Liver (tissue), 3 donors: ENCODE measurements around the gene CIDEB.

Experiments
- CTCF ChIP-seq: fragments of 150-350 bp; IDR thresholded peaks from 2 replicates; pipeline ENCODE4 v1.5.1; 2017; ENCODE audit warnings: improper control_type of control experiment, low read depth, low read length; ENCODE audit not compliant: missing input control
- EGR1 ChIP-seq, 2 donors: IDR thresholded peaks; 2 replicates each; pipeline ENCODE4 v1.6.1; 2016 to 2018; ENCODE audit warnings: antibody characterized with exemption in 2 of 2, low read depth in 2 of 2
- FOXA2 ChIP-seq: IDR thresholded peaks from 2 replicates; pipeline ENCODE4 v1.6.1; 2016; ENCODE audit warnings: antibody characterized with exemption
- GABPA ChIP-seq, 2 donors: IDR thresholded peaks in 1 of 2; conservative IDR thresholded peaks in 1 of 2; 2 replicates each; pipeline ENCODE4 v1.6.1; 2016; ENCODE audit warnings: antibody characterized with exemption in 2 of 2, mild to moderate bottlenecking in 1 of 2, moderate library complexity in 1 of 2
- HNF4G ChIP-seq: IDR thresholded peaks from 2 replicates; pipeline ENCODE4 v1.6.1; 2016; ENCODE audit warnings: antibody characterized with exemption
- NR2F2 ChIP-seq: IDR thresholded peaks from 2 replicates; pipeline ENCODE4 v1.6.1; 2016; ENCODE audit warnings: antibody characterized with exemption
- RAD21 ChIP-seq, 2 donors: IDR thresholded peaks; 2 replicates each; pipeline ENCODE4 v1.6.1; 2016; ENCODE audit warnings: antibody characterized with exemption in 2 of 2, mild to moderate bottlenecking in 2 of 2
- RXRA ChIP-seq, 2 donors: IDR thresholded peaks; 2 replicates each; pipeline ENCODE4 v1.6.1; 2017 to 2018; ENCODE audit warnings: antibody characterized with exemption in 2 of 2, mild to moderate bottlenecking in 1 of 2
- SP1 ChIP-seq: IDR thresholded peaks from 2 replicates; pipeline ENCODE4 v1.6.1; 2018; ENCODE audit warnings: antibody characterized with exemption, mild to moderate bottlenecking
- YY1 ChIP-seq: IDR thresholded peaks from 2 replicates; pipeline ENCODE4 v1.6.1; 2016; ENCODE audit warnings: antibody characterized with exemption, mild to moderate bottlenecking
- TF ChIP-seq, protein P1 (sequence below): IDR thresholded peaks from 2 replicates; pipeline ENCODE4 v1.6.1; 2016; ENCODE audit warnings: antibody characterized with exemption
- TF ChIP-seq, protein P2 (sequence below): IDR thresholded peaks from 2 replicates; pipeline ENCODE4 v1.6.1; 2016; ENCODE audit warnings: antibody characterized with exemption, mild to moderate bottlenecking
- TF ChIP-seq, protein P3 (sequence below): IDR thresholded peaks from 2 replicates; pipeline ENCODE4 v1.6.1; 2016; ENCODE audit warnings: antibody characterized with exemption
- donor health status: healthy.
- donor health status: healthy.

- TF ChIP-seq CTCF (no peak), RXRA (IDR thresholded peaks at IDR 0.05) (peak; percentile 82 to 89), SP1 (peak; percentile 83), YY1 (peak; percentile 56), GABPA (IDR thresholded peaks at IDR 0.05 in 1 of 2, conservative IDR thresholded peaks at IDR 0.05 in 1 of 2) (no peak), RAD21 (IDR thresholded peaks at IDR 0.05) (peak in 1 of 2 donors; percentile 24), NR2F2 (no peak), EGR1 (IDR thresholded peaks at IDR 0.05; ENCODE audit: low read depth in 2 of 2) (no peak), FOXA2 (no peak), HNF4G (peak; percentile 88)
- TF ChIP-seq, protein P1, sequence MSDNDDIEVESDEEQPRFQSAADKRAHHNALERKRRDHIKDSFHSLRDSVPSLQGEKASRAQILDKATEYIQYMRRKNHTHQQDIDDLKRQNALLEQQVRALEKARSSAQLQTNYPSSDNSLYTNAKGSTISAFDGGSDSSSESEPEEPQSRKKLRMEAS = peak; percentile 16
- TF ChIP-seq, protein P2, sequence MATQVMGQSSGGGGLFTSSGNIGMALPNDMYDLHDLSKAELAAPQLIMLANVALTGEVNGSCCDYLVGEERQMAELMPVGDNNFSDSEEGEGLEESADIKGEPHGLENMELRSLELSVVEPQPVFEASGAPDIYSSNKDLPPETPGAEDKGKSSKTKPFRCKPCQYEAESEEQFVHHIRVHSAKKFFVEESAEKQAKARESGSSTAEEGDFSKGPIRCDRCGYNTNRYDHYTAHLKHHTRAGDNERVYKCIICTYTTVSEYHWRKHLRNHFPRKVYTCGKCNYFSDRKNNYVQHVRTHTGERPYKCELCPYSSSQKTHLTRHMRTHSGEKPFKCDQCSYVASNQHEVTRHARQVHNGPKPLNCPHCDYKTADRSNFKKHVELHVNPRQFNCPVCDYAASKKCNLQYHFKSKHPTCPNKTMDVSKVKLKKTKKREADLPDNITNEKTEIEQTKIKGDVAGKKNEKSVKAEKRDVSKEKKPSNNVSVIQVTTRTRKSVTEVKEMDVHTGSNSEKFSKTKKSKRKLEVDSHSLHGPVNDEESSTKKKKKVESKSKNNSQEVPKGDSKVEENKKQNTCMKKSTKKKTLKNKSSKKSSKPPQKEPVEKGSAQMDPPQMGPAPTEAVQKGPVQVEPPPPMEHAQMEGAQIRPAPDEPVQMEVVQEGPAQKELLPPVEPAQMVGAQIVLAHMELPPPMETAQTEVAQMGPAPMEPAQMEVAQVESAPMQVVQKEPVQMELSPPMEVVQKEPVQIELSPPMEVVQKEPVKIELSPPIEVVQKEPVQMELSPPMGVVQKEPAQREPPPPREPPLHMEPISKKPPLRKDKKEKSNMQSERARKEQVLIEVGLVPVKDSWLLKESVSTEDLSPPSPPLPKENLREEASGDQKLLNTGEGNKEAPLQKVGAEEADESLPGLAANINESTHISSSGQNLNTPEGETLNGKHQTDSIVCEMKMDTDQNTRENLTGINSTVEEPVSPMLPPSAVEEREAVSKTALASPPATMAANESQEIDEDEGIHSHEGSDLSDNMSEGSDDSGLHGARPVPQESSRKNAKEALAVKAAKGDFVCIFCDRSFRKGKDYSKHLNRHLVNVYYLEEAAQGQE = peak; percentile 33
- TF ChIP-seq, protein P3, sequence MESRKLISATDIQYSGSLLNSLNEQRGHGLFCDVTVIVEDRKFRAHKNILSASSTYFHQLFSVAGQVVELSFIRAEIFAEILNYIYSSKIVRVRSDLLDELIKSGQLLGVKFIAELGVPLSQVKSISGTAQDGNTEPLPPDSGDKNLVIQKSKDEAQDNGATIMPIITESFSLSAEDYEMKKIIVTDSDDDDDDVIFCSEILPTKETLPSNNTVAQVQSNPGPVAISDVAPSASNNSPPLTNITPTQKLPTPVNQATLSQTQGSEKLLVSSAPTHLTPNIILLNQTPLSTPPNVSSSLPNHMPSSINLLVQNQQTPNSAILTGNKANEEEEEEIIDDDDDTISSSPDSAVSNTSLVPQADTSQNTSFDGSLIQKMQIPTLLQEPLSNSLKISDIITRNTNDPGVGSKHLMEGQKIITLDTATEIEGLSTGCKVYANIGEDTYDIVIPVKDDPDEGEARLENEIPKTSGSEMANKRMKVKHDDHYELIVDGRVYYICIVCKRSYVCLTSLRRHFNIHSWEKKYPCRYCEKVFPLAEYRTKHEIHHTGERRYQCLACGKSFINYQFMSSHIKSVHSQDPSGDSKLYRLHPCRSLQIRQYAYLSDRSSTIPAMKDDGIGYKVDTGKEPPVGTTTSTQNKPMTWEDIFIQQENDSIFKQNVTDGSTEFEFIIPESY = no peak
Measured at GRCh38 chr14:24343795-24344660, 36.3 kb upstream of the CIDEB start.
